Inferior parietal cortex (tissue), 1 donor: ENCODE results near the gene PHYH.
"Not testable (repeated sequence)": the region's sequence is repeated elsewhere in the genome, so short reads cannot be mapped to it uniquely, and the experiment has no call there.

Source experiments
- DNase-seq: peaks from one replicate; pipeline ENCODE4 v3.0.0-alpha.2; 2016; ENCODE audit errors: extremely low spot score

Gene PHYH

GRCh38 chr10:13271552-13272163 is 28.2 kb downstream of the PHYH start:
- DNase-seq: no peak

- DNase-seq: no peak
These were observed 28.9 kb downstream of the PHYH start for GRCh38 chr10:13270877-13271551.

DNA sequence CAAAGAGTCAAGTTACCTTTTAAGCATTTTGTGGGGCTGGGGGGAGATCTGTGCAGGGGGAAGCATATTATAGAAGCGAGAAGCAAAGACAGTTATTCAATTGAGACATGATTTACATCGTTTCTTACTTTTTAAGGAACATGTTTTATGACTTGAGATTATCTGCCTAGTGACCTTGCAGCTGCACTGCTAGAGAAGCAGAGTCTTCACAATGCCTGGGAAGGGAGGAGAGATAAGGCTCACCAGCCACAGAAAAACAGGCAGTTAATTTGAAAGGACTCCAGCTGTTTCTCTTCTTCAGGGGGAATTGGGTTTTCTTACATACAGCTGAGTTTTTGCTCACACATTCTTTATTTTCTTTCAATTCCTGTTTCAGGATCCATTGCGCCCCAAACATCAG is 31.0 kb downstream of the PHYH start:
- no peak for DNase-seq

DNA sequence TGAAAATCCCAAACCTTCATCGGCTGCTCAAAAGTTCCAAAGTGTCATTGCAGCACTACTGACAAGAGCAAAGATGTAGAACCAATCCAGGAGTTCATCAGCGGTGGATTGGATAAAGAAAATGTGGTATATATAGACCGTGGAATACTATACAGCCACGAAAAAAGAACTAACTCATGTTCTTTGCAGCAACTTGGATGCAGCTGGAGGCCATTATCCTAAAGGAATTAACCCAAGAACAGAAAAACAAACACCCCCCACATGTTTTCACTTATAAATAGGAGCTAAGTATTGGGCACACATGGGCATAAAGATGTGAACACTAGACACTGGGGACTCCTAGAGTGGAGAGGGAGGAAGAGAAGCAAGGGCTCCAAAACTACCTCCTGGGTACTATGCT is 31.6 kb downstream of the PHYH start:
- no peak for DNase-seq

DNA sequence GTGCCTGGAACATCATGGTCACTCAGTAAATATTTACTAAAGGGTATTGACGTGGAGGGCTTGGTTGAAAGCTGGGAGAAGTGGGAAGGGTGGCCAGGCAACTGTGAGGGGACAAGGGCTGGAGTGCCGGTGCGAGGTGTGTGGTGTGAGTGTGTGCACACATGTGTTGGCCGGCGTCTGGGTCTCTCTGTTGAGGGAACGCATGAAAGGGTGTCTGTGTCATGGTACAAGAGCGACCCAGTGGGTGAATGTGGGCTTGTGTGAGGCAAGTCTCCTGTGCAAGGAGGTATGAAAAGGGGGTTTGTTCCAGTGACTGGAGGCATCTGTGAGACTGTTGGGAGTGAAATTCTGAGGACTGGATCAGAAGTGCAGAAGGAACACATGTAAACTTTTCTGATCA is 36.3 kb downstream of the PHYH start:
- no peak for DNase-seq

GRCh38 chr10:13262433-13262832 is 37.4 kb downstream of the PHYH start:
- no peak for DNase-seq

- DNase-seq: no peak
These were observed 42.2 kb downstream of the PHYH start for GRCh38 chr10:13257621-13258140.

- DNase-seq: no peak
These were observed 43.2 kb downstream of the PHYH start for GRCh38 chr10:13256627-13257026.

- DNase-seq: no peak
These were observed 46.1 kb downstream of the PHYH start for GRCh38 chr10:13253726-13254125.

GRCh38 chr10:13247784-13248183 is 52.1 kb downstream of the PHYH start:
- DNase-seq: no peak

DNA sequence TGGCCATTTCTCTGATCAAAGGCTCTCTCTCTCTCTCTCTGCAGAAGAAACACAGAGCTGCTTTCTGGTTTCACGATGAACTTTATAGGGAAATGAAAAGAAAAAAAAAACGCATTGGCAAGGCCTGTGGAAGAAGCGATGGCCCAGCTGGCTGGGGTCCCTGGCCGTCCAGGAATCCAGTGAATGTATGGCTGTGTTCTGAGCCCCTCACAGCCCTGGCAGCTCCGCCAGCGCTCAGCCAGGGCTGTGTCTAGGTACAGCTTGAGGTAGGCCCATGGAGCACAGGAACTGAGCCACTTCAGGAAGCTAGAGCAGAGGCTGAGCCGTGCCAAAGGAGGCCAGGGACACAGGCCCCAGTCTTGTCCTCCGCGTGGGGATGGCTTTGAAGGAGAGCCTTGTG is 52.6 kb downstream of the PHYH start:
- DNase-seq: no peak

DNA sequence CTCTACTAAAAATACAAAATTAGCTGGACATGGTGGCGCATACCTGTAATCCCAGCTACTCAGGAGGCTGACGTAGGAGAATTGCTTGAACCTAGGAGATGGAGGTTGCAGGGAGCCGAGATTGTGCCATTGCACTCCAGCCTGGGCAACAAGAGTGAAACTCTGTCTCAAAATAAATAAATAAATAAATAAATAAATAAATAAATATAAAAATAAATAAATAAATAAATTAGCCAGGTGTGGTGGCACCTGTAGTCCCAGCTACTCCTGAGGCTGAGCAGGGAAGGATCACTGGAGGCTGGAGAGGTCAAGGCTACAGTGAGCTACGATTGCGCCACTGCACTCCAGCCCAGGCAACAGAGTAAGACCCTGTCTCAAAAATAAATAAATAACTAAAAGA is 57.6 kb downstream of the PHYH start:
- not testable (repeated sequence) for DNase-seq

- no peak for DNase-seq
These were observed 58.3 kb downstream of the PHYH start for GRCh38 chr10:13241613-13242012.

DNA sequence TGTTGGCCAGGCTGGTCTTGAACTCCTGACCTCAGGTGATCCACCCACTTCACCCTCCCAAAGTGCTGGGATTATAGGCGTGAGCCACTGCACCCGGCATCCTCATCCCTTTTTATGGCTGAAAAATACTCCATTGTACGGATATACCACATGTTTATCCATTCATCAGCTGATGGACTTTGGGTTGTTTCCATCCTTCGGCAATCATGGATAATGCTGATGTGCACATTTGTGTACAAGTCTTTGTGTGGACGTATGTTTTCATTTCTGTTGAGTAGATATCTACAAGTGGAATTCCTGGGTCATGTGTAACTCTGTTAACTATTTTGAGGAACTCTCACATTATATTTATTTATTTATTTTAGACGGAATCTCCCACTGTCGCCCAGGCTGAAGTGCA is 59.9 kb downstream of the PHYH start:
- DNase-seq: no peak

- no peak for DNase-seq
These were observed 61.4 kb downstream of the PHYH start for GRCh38 chr10:13238271-13239077.

- DNase-seq: no peak
These were observed 63.2 kb downstream of the PHYH start for GRCh38 chr10:13236638-13237037.

DNA sequence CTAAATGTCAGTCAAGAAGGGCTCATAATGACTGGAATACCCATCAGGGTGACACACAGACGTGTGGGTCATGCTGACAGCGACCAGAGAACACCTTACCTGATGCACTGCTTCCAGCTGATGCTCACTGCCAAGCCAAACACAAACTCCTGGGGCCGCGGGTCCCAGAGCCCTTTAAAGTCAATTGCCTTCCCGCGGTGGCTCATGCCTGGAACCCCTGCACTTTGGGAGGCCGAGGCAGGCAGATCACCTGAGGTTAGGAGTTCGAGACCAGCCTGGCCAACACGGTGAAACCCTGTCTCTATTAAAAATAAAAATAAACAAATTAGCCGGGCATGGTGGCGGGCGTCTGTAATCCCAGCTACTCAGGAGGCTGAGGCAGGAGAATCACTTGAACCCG is 65.1 kb downstream of the PHYH start:
- not testable (repeated sequence) for DNase-seq

DNA sequence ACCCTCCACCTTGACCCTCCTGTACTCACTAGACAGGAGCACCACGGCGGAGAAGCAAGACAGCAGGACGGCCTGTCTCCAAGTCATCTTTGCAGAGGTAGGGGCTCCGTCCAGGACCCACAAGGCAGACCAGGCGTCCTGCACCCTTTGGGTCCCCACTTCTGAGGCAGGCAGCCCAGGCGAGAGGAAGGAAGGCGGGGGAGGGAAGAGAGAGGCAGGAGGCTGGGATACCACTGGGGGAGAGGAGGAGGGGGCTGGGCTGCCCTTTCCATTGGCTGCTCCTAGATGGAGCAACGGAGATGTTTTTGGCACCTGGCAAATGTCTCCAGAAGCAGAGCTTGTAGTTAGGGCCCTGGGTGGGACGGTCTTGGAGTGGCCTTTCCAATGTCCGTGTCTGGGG is 65.7 kb downstream of the PHYH start, which contains the start of gene UCMA:
Gene UCMA (minus strand): TSS at position 203 of the 400 bp plus-strand sequence. CDS start 116 bp downstream, at position 87.
- no peak for DNase-seq

- no peak for DNase-seq
These were observed 66.5 kb downstream of the PHYH start for GRCh38 chr10:13233358-13233757.

DNA sequence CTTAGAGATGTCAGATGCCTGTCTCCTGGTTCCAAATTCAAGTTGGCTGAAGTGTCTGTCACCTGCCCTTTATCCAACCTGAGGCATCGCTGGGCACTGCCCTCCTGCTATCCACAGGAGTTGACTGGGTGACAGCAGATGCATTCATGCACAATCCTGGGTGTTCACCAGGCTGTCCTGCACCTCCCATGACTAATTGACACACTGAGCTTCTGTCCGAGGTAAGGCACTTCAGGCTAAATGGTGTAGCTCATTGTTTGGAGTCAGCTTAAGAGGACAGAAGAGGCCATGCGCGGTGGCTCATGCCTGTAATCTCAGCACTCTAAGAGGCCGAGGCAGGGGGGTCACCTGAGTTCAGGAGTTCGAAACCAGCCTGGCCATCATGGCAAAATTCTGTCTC is 68.1 kb downstream of the PHYH start:
- no peak for DNase-seq

DNA sequence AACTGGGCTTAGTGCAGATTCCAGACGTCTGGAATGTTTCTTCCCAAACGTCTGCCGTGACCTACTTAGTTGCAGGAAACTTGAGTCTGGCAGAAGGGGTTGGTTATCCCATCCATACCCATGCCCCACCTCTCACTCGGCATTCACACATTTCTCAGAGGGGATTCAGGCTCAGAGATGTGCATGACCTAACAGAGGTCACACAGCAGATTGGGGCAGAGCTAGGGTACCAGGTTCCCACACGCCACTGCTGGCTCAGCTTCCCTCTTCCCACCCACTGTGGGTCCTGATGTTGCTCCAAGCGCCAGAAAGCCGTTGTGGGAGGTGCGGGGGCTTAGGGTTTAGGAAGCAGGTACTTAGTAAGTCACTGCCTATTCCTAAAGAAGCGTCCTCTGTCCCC is 68.7 kb downstream of the PHYH start:
- no peak for DNase-seq
